Stimulated activated CD8-positive, alpha-beta memory T cell treated with anti-CD3 and anti-CD28 coated beads, Interleukin-7, amount 100 ng/mL, for 24 hours (primary cell): Measurements from ENCODE around the gene TMEM259.

Source experiments
- DNase-seq: peaks from one replicate; pipeline ENCODE4 v3.0.0-alpha.2; 2020; ENCODE audit warnings: low read depth

Gene TMEM259

GRCh38 chr19:986083-986482 lies 34.8 kb downstream of the TMEM259 start:
- DNase-seq = no peak

GRCh38 chr19:984165-984967 lies 36.6 kb downstream of the TMEM259 start, which contains the start of gene WDR18:
WDR18 (plus strand) TSS chr19:984345; CDS start chr19:984354, 9 bp downstream.
- peak; percentile 85 for DNase-seq

- peak; percentile 55 for DNase-seq
Measured at GRCh38 chr19:982567-983170, 38.3 kb downstream of the TMEM259 start.

GRCh38 chr19:980133-980998 lies 40.6 kb downstream of the TMEM259 start:
- no peak for DNase-seq

GRCh38 chr19:979318-979741 lies 41.6 kb downstream of the TMEM259 start:
- DNase-seq = no peak

- DNase-seq = no peak
Measured at GRCh38 chr19:977058-977464, 43.9 kb downstream of the TMEM259 start.

GRCh38 chr19:976476-976875 lies 44.4 kb downstream of the TMEM259 start:
- no peak for DNase-seq

GRCh38 chr19:974564-975257 lies 46.2 kb downstream of the TMEM259 start:
- DNase-seq = no peak

- DNase-seq = no peak
Measured at GRCh38 chr19:973726-974563, 47.0 kb downstream of the TMEM259 start.

GRCh38 chr19:972281-972680 lies 48.6 kb downstream of the TMEM259 start:
- DNase-seq = no peak

- DNase-seq = no peak
Measured at GRCh38 chr19:971795-972194, 49.1 kb downstream of the TMEM259 start.

GRCh38 chr19:970695-971094 lies 50.2 kb downstream of the TMEM259 start:
- no peak for DNase-seq

GRCh38 chr19:966485-967088 lies 54.3 kb downstream of the TMEM259 start:
- DNase-seq = no peak

- no peak for DNase-seq
Measured at GRCh38 chr19:964761-965694, 55.9 kb downstream of the TMEM259 start.

- no peak for DNase-seq
Measured at GRCh38 chr19:964116-964520, 56.8 kb downstream of the TMEM259 start.

GRCh38 chr19:963486-963951 lies 57.4 kb downstream of the TMEM259 start:
- no peak for DNase-seq

- DNase-seq = no peak
Measured at GRCh38 chr19:962683-963400, 58.1 kb downstream of the TMEM259 start.

GRCh38 chr19:961866-962620 lies 58.9 kb downstream of the TMEM259 start:
- no peak for DNase-seq
